ENCODE results near the gene CPLX3. TPM values are rescaled to one million over a fixed set of nuclear protein-coding genes. Genes with fewer than 3 reads are reported as not detected.

The CPLX3 gene
- total RNA-seq, 1 experiment from 2014 or later: not detected

GRCh38 chr15:74786551-74787165 is 39.8 kb upstream of the CPLX3 start:
- in situ Hi-C loops (cut with HindIII; ENCODE audit: low pct_unique_long_range_greater_than_20kb, low sequenced_read_pairs): no loop called here
- DNase-seq (ENCODE audit: low read depth, low spot score): no peak

- in situ Hi-C loops (cut with HindIII; ENCODE audit: low pct_unique_long_range_greater_than_20kb, low sequenced_read_pairs): no loop called here
- peak; percentile 84 for DNase-seq (ENCODE audit: low read depth, low spot score)
Measured at GRCh38 chr15:74787251-74788041, 39.0 kb upstream of the CPLX3 start.

- no peak for DNase-seq (ENCODE audit: low read depth, low spot score)
- in situ Hi-C loops (cut with HindIII; ENCODE audit: low pct_unique_long_range_greater_than_20kb, low sequenced_read_pairs): no loop called here
Measured at GRCh38 chr15:74788042-74788682, 38.3 kb upstream of the CPLX3 start.

- in situ Hi-C loops (cut with HindIII; ENCODE audit: low pct_unique_long_range_greater_than_20kb, low sequenced_read_pairs): no loop called here
- DNase-seq (ENCODE audit: low read depth, low spot score): no peak
Measured at GRCh38 chr15:74788683-74789151, 37.7 kb upstream of the CPLX3 start.

DNA sequence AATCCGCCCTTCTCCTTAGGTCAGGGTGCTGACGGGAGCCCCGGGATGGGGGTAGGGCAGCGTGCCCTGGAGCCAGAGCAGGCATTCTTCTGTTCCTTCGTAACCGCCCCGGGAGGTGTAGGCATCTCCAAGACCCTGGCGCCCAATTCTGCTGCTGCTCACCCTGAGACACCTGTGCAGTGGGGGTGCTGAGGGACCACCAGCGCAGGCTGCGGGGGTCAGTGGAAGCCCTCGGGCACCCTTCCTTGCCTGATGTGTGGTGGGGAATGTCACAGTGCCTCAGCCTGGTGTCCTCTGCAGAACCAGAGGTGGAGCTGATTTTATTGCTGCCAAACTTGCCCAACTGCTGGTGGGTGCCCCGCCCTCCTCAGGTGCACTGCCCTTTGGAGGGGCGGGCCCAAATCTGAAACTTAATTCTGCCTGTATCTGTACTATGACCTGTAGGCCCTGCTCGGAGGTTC is 37.2 kb upstream of the CPLX3 start:
- no peak for DNase-seq (ENCODE audit: low read depth, low spot score)
- in situ Hi-C loops (cut with HindIII; ENCODE audit: low pct_unique_long_range_greater_than_20kb, low sequenced_read_pairs): no loop called here

DNA sequence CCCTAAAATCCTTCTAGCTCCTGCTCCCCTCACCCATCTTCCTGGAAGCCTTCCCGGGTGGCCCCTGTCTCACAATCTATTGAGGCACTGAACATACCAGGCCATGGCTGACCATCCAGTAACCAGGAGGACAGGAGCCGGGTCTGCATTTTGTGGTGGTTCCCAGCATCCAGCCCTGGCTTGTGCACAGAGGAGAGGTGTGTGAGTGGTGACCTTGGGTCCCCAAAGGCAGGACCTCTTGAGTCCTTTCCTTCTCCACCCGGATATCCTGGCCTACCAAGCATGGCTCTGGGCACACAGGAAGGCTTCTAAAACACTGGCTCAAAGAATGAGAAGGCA is 36.7 kb upstream of the CPLX3 start:
- in situ Hi-C loops (cut with HindIII; ENCODE audit: low pct_unique_long_range_greater_than_20kb, low sequenced_read_pairs): no loop called here
- no peak for DNase-seq (ENCODE audit: low read depth, low spot score)

- in situ Hi-C loops (cut with HindIII; ENCODE audit: low pct_unique_long_range_greater_than_20kb, low sequenced_read_pairs): no loop called here
- DNase-seq (ENCODE audit: low read depth, low spot score): peak; percentile 87
Measured at GRCh38 chr15:74790080-74790916, 36.1 kb upstream of the CPLX3 start.

DNA sequence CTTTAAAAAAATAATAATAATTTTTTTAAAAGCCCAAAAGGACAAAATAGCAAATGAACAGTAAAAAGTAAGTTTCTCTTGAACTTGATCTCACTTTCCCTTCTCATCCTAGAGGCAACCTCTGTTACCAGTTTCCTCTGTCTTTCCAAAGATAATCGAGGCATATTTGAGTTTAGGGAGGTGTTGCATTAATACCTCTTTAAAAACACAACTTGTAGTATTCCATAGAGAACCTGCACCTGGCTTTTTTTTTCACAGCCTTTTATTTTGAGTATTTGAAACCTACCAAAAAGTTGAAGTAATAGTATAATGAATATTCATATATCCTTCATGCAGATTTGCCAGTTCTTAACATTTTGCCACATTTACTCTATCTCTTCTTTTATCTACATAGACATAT is 35.4 kb upstream of the CPLX3 start:
- DNase-seq (ENCODE audit: low read depth, low spot score): no peak
- in situ Hi-C loops (cut with HindIII; ENCODE audit: low pct_unique_long_range_greater_than_20kb, low sequenced_read_pairs): no loop called here

- in situ Hi-C loops (cut with HindIII; ENCODE audit: low pct_unique_long_range_greater_than_20kb, low sequenced_read_pairs): no loop called here
Measured at GRCh38 chr15:74791667-74792066, 34.8 kb upstream of the CPLX3 start.

DNA sequence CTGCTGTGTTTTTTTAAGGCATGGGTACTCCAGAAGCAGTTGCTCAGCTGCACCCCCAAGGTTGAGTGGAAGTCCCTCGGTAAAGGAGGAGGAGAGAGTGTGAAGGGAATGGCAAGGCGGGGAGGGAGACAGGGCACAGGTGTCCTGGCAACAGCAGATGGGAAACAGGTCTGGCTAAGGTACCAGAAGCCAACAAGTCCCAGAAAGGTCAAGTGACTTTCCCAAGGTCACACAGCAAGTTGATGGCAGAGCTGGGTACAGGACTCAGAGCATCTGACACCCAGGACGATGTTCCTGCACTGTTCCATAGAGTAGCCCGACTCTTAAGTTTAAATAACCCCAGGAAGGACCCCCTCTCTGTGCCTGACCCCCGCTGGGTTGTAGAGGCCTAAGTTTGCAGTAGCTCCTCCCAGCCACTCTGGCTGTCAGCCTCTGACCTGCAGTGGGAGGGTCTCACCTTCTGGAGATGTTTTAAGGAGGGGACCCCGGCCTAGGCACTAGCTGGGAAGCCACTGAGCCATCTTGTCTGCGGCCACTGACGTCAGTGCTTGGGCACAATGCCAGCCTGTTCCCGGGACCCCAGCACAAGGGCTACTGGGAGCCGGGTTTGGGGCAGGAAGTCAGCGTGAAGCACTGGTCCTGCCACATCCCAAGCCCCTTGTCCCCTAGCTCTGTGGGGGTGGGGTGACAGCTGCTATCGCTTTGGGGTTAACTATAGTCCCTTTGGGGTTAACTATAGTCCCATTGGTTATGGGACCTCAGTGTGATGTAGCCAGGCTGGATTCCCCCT is 34.0 kb upstream of the CPLX3 start:
- no peak for DNase-seq (ENCODE audit: low read depth, low spot score)
- in situ Hi-C loops (cut with HindIII; ENCODE audit: low pct_unique_long_range_greater_than_20kb, low sequenced_read_pairs): no loop called here

More at GRCh38 chr15:74791667-74792066, 34.8 kb upstream of the CPLX3 start:
- no peak for DNase-seq (ENCODE audit: low read depth, low spot score)

- in situ Hi-C loops (cut with HindIII; ENCODE audit: low pct_unique_long_range_greater_than_20kb, low sequenced_read_pairs): no loop called here
- no peak for DNase-seq (ENCODE audit: low read depth, low spot score)
Measured at GRCh38 chr15:74793135-74794028, 33.0 kb upstream of the CPLX3 start.

DNA sequence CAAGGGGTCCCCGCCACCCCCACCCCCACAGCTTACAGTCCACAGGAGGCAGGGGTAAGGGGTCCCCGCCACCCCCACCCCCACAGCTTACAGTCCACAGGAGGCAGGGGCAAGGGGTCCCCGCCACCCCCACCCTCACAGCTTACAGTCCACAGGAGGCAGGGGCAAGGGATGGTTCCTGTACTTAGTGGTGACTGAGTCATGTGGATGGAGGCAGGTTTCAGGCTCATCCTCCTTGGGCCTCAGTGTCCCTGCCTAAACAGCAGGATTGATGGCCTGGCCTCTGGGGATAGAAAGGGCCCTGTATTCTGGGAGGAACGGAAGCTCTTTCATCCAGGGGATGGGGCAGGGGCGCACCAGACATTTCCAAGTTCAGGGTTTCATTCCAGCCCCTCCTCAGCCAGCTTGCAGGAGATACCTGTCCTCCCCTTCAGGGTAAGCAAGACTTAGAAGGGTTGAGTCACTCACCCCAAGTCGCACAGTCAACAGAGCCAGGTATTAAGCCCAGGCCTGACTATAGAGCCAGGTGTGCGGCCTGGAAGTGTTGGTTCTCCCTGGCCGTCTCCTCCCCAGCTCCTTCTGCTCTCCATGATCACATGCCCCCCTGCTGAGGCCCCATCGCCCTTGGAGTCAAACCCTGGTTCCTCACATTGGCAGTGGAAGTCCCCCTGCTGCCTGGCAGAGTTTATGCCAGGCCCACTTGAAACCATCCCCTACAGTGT is 32.0 kb upstream of the CPLX3 start:
- in situ Hi-C loops (cut with HindIII; ENCODE audit: low pct_unique_long_range_greater_than_20kb, low sequenced_read_pairs): no loop called here
- no peak for DNase-seq (ENCODE audit: low read depth, low spot score)

DNA sequence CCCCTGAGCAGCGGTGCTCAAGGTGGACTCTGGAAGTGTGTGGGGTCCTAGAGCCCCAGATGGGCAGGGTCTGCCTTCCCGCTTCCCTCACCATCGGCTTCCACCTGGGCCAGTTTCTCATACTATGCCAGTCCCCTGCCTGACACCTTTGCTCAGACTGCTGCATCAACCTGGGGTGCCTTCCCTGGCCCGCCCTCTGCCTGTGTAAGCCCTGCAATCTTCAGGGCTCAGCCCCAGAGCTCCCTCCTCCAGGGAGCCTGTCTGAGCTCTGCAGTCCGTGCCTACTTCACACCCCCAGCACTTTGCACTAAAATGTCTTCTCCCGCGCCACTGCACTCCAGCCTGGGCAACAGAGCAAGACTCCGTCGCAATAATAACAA is 31.5 kb upstream of the CPLX3 start:
- in situ Hi-C loops (cut with HindIII; ENCODE audit: low pct_unique_long_range_greater_than_20kb, low sequenced_read_pairs): no loop called here
- no peak for DNase-seq (ENCODE audit: low read depth, low spot score)

GRCh38 chr15:74795966-74796625 is 30.3 kb upstream of the CPLX3 start:
- in situ Hi-C loops (cut with HindIII; ENCODE audit: low pct_unique_long_range_greater_than_20kb, low sequenced_read_pairs): no loop called here
- DNase-seq (ENCODE audit: low read depth, low spot score): no peak
